Effector memory CD8-positive, alpha-beta T cell (primary cell): ENCODE measurements around the gene CACNG7.

Source experiments
- ATAC-seq: fragments of 150-1000 bp; cut with Tn5 transposase; replicated peaks from 2 replicates; pipeline ENCODE4 v1.10.0; 2021; ENCODE audit warnings: mild to moderate bottlenecking, moderate library complexity
- DNase-seq, 3 experiments: peaks; one replicate each; pipeline ENCODE4 v3.0.0; 2021
- H3K27ac Mint-ChIP-seq, 2 donors: one replicate each; pipeline ENCODE4 v1.8.0; 2022; ENCODE audit warnings: mild to moderate bottlenecking in 2 of 2, mixed read lengths in 2 of 2, moderate library complexity in 2 of 2
- H3K27me3 Mint-ChIP-seq, 2 donors: one replicate each; pipeline ENCODE4 v1.8.0; 2022; ENCODE audit warnings: mixed read lengths in 2 of 2
- H3K36me3 Mint-ChIP-seq: one replicate; pipeline ENCODE4 v1.8.0; 2022; ENCODE audit warnings: mild to moderate bottlenecking, moderate library complexity, mixed read lengths; ENCODE audit not compliant: insufficient read depth
- H3K4me1 Mint-ChIP-seq, 2 donors: one replicate each; pipeline ENCODE4 v1.8.0; 2022; ENCODE audit warnings: low read depth in 2 of 2, mixed read lengths in 2 of 2
- H3K4me3 Mint-ChIP-seq, 2 donors: one replicate each; pipeline ENCODE4 v1.8.0; 2022; ENCODE audit warnings: mild to moderate bottlenecking in 2 of 2, mixed read lengths in 2 of 2, moderate library complexity in 2 of 2
- H3K9me3 Mint-ChIP-seq, 2 donors: one replicate each; pipeline ENCODE4 v1.8.0; 2022; ENCODE audit warnings: mixed read lengths in 2 of 2

CACNG7 gene

GRCh38 chr19:53980539-53981375 is 71.7 kb downstream of the CACNG7 start:
- DNase-seq (no peak), ATAC-seq (no peak)
- peak overlapping the region; percentile 39 to 56 for H3K4me3 Mint-ChIP-seq
- H3K4me1 Mint-ChIP-seq: peaks cover 20 to 23% of the 10 kb centered on the region in 2 donors
- H3K27ac Mint-ChIP-seq: no peak overlapping the region
- H3K36me3 Mint-ChIP-seq: peaks cover 3% of the 10 kb centered on the region
- H3K27me3 Mint-ChIP-seq: peaks cover 53 to 59% of the 10 kb centered on the region in 2 donors
- H3K9me3 Mint-ChIP-seq: peaks cover 0 to 9% of the 10 kb centered on the region in 2 donors

DNA sequence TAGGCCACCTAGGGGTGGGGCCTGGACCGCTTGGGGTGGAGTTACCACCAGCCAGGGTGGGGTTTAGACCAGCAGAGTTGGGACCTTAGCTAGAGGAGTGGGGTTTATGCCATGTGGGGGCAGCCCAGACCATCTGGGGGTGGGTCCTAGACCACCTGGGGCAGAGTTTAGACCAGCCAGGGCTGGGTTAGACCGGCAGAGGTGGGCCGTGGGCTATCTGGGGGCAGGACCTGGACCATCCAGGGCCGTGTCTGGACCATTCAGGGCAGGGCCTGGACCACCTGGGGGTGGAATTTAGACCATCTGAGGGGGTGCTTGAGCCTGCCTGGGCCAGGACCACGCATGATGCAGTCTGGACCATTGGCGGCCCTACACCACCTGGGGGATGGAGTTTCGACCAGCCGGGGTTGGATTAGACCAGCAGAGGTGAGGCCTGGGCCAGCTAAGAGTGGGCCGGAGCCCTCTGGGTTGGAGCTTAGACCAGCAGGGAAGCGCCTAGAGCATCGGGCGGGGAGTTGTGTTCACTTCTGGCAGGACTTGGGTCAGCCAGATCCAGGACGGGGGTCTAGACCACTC is 72.4 kb downstream of the CACNG7 start:
- peaks cover 47 to 53% of the 10 kb centered on the region in 2 donors for H3K27me3 Mint-ChIP-seq
- peak overlapping the region; percentile 52 to 56 for H3K4me3 Mint-ChIP-seq
- ATAC-seq: no peak
- peaks cover 0 to 9% of the 10 kb centered on the region in 2 donors for H3K9me3 Mint-ChIP-seq
- no peak for DNase-seq
- H3K27ac Mint-ChIP-seq: no peak overlapping the region
- H3K36me3 Mint-ChIP-seq: peaks cover 3% of the 10 kb centered on the region
- H3K4me1 Mint-ChIP-seq: peaks cover 20 to 23% of the 10 kb centered on the region in 2 donors

- Mint-ChIP-seq H3K27me3 (peaks cover 41 to 48% of the 10 kb centered on the region in 2 donors), H3K9me3 (peaks cover 0 to 9% of the 10 kb centered on the region in 2 donors), H3K27ac (no peak overlapping the region), H3K36me3 (peaks cover 3% of the 10 kb centered on the region), H3K4me1 (peaks cover 20 to 23% of the 10 kb centered on the region in 2 donors), H3K4me3 (peak overlapping the region; percentile 52 to 56)
- no peak for DNase-seq
- no peak for ATAC-seq
These were observed 72.9 kb downstream of the CACNG7 start for GRCh38 chr19:53982001-53982451.

DNA sequence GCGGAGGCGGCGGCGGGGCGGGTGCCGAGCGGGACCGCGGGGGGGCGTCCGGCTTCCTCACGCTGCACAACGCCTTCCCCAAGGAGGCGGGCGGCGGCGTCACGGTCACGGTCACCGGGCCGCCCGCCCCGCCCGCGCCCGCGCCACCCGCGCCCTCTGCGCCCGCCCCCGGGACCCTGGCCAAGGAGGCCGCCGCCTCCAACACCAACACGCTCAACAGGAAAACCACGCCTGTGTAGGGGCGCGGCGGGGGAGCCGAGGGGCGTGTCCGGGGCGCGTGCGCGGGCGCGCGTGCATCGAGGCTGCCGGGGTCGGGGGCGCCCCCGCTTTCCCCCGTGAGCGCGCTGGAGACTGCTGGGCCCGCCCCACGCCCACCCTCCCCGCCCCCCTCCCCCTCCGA is 73.5 kb downstream of the CACNG7 start:
- no peak overlapping the region for H3K4me3 Mint-ChIP-seq
- peaks cover 17 to 21% of the 10 kb centered on the region in 2 donors for H3K4me1 Mint-ChIP-seq

GRCh38 chr19:53983457-53984289 is 74.6 kb downstream of the CACNG7 start:
- Mint-ChIP-seq H3K36me3 (peaks cover 3% of the 10 kb centered on the region), H3K9me3 (peaks cover 0 to 9% of the 10 kb centered on the region in 2 donors), H3K27ac (no peak overlapping the region), H3K27me3 (peaks cover 30 to 31% of the 10 kb centered on the region in 2 donors), H3K4me3 (no peak overlapping the region), H3K4me1 (peaks cover 13 to 18% of the 10 kb centered on the region in 2 donors)
- ATAC-seq: no peak
- no peak for DNase-seq

More for the DNA sequence above, 73.5 kb downstream of the CACNG7 start:
- DNase-seq (no peak), ATAC-seq (peak; percentile 35)
- peaks cover 35 to 42% of the 10 kb centered on the region in 2 donors for H3K27me3 Mint-ChIP-seq
- no peak overlapping the region for H3K27ac Mint-ChIP-seq
- peaks cover 0 to 9% of the 10 kb centered on the region in 2 donors for H3K9me3 Mint-ChIP-seq
- peaks cover 3% of the 10 kb centered on the region for H3K36me3 Mint-ChIP-seq

DNA sequence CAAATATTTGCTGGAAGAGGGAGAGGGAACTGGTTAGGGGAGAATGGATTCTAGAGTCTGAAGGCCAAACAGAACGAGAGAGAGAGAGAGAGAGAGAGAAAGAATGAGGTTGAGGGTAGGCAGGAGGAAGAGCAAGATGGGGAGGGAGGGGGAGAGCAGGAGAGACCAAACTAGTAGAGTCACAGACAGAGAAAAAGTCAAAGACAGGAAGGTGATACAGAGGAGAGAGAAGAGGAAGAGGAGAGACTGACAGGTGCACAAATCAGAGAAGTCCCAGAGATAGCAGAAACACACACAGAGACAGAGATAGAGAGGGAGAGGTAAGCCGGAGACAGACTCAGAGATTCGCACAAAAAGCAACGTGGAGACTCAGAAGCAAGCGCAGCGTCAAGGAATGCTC is 76.8 kb downstream of the CACNG7 start:
- Mint-ChIP-seq H3K9me3 (peaks cover 0 to 2% of the 10 kb centered on the region in 2 donors), H3K27me3 (peaks cover 9 to 14% of the 10 kb centered on the region in 2 donors), H3K4me1 (peaks cover 3 to 4% of the 10 kb centered on the region in 2 donors), H3K36me3 (no peaks in the 10 kb centered on the region), H3K4me3 (no peak overlapping the region), H3K27ac (no peak overlapping the region)
- DNase-seq: no peak
- no peak for ATAC-seq

DNA sequence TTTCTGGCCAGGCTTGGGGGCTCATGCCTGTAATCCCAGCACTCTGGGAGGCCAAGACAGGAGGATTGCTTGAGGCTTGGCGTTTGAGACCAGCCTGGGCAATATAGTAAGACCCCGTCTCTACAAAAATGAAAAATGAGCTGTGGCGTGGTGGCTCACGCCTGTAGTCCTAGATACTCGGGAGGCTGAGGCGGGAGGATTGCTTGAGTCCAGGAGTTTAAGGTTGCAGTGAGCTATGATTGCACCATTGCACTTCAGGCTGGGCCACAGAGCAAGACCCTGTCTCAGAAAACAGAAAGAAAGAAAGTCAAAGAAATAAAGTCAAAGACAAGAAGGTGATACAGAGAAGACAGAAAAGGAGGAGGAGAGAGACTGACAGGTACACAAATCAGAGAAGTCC is 79.9 kb downstream of the CACNG7 start:
- ATAC-seq: no peak
- no peaks in the 10 kb centered on the region for H3K9me3 Mint-ChIP-seq
- H3K36me3 Mint-ChIP-seq: no peaks in the 10 kb centered on the region
- H3K27ac Mint-ChIP-seq: no peak overlapping the region
- no peak for DNase-seq
- H3K27me3 Mint-ChIP-seq: peaks cover 24% of the 10 kb centered on the region in 2 donors
- H3K4me3 Mint-ChIP-seq: no peak overlapping the region
- peaks cover 0 to 4% of the 10 kb centered on the region in 2 donors for H3K4me1 Mint-ChIP-seq

DNA sequence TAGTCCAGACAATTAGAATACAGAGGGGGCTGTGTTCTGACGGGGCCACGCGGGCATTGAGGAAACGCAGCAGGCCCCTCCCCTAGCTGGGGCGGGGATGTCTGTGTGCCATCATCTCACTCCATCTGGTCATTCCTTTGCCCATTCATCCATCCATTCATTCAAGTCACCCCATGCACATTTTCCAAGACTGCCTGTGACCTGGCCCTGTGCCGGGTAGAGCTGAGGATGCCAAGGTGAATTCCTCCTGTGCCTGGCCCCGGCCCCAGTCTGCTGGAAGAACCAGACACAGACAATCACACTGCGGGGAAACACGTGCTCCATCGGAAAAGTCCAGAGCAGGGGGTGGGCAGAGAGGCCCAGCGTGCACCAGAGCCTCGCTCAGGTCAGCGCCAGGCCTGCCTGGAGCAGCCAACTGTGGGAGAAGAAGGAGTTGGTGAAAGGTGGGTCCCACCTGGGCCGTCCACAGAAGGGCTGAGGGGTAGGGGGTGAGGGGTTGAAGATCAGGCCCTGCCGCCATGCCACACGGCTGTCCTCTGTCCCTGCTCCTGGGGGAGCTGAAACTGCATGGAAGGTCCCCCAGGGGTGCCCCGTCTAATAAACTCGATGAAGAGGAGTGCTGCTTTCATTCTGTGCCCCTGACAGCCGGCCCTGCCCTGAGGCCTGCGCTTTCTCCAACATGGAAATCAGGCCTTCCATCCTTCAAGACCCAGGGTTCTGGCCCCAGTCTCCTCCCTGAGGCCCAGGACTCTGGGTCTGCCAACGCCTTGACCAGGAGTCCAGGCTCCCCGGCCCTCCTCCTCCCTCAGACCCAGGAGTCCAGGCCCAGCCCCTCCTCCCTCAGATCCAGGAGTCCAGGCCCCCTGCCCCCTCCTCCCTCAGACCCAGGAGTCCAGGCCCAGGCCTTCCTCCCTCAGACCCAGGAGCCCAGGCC is 80.8 kb downstream of the CACNG7 start:
- Mint-ChIP-seq H3K27me3 (peaks cover 33% of the 10 kb centered on the region in 2 donors), H3K4me3 (no peak overlapping the region), H3K9me3 (no peaks in the 10 kb centered on the region), H3K27ac (no peak overlapping the region), H3K4me1 (peaks cover 0 to 4% of the 10 kb centered on the region in 2 donors), H3K36me3 (no peaks in the 10 kb centered on the region)
- ATAC-seq (no peak), DNase-seq (no peak)

DNA sequence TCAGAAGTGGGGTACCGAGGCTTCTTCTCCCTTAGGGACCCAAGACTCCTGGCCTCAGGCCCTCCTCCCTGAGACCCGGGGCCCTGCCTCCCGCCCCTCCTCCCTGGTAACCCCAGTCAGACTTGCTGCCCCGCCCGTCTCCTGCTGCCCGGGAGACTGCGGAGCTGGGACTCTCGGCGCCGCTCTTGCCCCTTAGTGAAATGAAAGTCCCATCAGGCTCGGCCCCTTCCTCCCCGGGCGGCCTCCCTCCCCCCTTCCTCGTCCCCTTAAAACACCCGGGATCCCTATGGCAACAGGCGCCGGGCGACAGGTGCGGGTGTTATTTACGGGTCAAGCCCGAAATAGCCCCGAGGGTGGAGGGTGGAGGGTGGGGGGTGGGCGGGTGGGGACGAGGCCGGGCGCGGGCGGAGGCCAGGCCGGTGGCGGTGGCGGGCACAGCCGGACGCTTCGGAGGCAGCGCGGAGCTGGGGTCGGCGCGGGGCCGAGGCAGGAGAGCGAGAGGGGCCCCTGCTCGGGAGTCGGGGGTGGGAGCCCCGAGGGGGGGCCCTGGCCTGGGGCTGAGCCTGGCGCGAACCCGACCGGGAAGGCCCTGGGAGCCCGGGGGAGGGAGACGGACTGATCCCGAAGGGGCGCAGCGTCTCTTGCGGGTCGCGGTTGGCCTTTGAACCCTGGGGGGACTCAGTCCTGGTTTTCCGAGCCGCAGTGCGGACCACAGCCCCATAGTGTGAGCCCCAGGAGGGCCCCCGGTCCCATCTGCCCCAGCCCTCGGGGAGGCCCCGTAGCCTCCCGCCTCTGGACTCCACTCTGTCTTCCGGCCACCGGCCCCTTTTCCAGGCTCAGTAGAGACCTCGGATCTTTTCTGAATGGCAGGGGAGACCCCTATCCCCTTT is 82.4 kb downstream of the CACNG7 start, which contains the start of gene CACNG6:
Gene CACNG6, plus strand, starts transcription at position 414 of the 890 bp plus-strand sequence. CDS start 1,241 bp downstream, outside the sequence.
- H3K27ac Mint-ChIP-seq: peak within 1 kb of the TSS in 1 of 2 donors; percentile 21
- peaks cover 49% of the 10 kb centered on the region in 2 donors for H3K27me3 Mint-ChIP-seq
- peak within 1 kb of the TSS; percentile 49 to 61 for H3K4me3 Mint-ChIP-seq
- no peak for DNase-seq
- ATAC-seq: no peak
- no peaks in the 10 kb centered on the region for H3K36me3 Mint-ChIP-seq
- H3K4me1 Mint-ChIP-seq: peaks cover 0 to 4% of the 10 kb centered on the region in 2 donors
- no peaks in the 10 kb centered on the region for H3K9me3 Mint-ChIP-seq

- H3K36me3 Mint-ChIP-seq: no peaks in the 10 kb centered on the region
- DNase-seq (no peak), ATAC-seq (no peak)
- H3K27me3 Mint-ChIP-seq: peaks cover 49 to 52% of the 10 kb centered on the region in 2 donors
- peak overlapping the region in 1 of 2 donors; percentile 21 for H3K27ac Mint-ChIP-seq
- peak overlapping the region; percentile 49 to 61 for H3K4me3 Mint-ChIP-seq
- H3K4me1 Mint-ChIP-seq: peaks cover 0 to 4% of the 10 kb centered on the region in 2 donors
- H3K9me3 Mint-ChIP-seq: no peaks in the 10 kb centered on the region
These were observed 83.1 kb downstream of the CACNG7 start for GRCh38 chr19:53992211-53992610.

GRCh38 chr19:53992815-53993214 is 83.7 kb downstream of the CACNG7 start:
- Mint-ChIP-seq H3K27ac (no peak overlapping the region), H3K27me3 (peaks cover 56 to 58% of the 10 kb centered on the region in 2 donors), H3K9me3 (no peaks in the 10 kb centered on the region), H3K4me3 (no peak overlapping the region), H3K36me3 (no peaks in the 10 kb centered on the region), H3K4me1 (peaks cover 0 to 4% of the 10 kb centered on the region in 2 donors)
- ATAC-seq: no peak
- no peak for DNase-seq
